COR-L47 (cell line): ENCODE measurements around the gene ADGRG1.
"Not testable (repeated sequence)": the region's sequence is repeated elsewhere in the genome, so short reads cannot be mapped to it uniquely, and the experiment has no call there.

Experiments used
- DNase-seq: peaks from one replicate; lab custom pipeline; 2025; lab: John Stamatoyannopoulos, UW

The ADGRG1 gene

DNA sequence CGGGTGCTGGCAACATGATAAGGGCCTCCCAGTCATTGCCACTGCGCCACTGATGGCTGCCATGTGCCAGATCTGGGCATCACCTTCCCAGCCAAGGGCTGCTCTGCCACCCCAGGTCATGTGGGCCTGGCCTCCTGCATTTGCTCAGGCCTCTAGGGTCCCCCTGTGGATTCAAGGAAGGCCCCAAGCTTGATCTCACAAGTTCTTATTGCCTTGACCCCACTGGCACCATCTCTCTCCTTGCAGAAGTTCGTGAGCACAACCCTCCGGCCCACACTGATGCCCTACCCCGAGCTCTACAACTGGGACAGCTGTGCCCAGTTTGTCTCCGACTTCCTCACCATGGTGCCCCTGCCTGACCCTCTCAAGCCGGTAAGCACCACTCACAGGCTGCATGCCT lies 71.5 kb downstream of the ADGRG1 start:
- no peak for DNase-seq

DNA sequence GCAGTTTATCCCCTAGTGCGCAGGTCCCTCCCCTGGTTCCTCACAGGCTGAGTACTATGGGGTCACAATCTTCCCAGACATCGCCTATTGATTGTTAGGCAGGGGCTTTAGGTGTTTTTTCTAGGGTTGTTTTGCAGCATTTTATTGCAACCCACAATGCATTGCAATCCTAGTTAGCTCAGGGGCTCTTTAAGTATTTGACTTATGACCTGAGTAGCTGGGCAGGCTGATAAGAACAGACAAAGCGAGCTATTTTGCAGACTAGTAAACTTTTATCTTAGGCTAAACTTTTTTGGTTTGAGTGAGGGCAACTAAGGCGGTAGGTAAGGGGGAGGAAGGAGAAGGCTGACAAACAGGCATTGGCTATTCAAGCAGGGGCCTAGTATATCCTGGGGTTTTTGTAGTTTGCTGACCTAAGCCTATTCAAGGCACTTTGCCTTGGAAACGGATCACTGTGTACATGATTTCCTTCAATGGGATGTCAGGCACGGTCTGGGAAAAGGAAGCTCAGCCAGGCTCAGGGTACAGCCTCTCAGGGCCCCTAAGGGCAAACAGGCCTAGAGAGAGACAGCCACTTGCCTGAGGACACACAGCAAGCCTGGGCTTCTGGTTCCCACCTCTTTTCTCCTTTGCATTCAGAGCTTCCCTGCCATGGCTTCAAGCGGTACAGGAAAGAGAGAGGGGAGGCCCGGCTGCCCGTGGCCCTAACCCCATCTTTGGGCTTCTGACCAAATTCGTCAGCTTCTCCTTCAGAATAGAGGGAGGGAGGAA lies 72.5 kb downstream of the ADGRG1 start:
- no peak for DNase-seq

DNA sequence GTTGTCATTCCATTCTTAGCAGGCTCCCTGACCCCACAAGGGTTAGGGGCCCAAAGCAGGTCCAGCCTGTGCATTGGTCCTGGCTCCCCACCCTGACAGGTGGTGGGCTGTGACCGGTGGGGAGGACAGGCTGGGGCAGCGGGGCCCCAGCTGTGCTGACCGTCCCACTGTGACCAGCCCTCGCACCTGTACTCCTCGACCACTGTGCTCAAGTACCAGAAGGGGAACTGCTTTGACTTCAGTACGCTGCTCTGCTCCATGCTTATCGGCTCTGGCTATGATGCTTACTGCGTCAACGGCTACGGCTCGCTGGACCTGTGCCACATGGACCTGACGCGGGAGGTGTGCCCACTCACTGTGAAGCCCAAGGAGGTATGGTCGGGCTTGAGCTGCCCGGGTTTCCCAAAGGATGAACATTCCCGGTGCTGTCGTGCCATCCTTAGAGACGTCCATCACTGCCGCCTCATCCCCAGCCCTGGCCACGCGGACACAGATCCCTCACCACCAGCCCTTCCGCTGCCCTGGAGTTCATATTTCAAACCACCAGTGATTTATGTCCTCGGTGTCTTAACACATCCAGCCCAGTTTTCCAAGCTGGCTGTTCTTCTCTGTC lies 73.4 kb downstream of the ADGRG1 start:
- DNase-seq = no peak

DNA sequence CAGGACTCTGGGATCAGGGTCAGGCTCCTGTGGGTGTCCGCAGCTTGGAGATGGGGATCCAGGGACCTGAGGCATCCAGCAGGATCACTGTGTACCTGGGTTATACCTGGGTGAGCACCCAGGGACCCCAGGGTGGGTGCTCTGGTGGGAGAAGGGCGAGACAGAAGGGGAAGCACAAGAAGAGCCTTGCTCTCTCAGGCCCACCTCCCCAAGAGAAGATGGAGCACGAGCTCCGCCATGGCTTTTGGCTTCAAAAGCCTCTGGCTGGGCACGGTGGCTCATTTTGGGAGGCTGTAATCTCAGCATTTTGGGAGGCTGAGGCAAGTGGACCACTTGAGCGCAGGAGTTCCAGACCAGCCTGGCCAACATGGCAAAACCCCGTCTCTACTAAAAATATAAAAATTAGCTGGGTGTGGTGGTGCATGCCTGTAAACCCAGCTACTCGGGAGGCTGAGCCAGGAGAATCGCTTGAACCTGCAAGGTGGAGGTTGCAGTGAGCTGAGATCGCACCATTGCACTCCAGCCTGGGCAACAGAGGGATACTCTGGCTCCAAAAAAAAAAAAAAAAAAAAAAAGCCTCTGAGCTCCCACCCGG lies 75.1 kb downstream of the ADGRG1 start:
- DNase-seq = no peak

DNA sequence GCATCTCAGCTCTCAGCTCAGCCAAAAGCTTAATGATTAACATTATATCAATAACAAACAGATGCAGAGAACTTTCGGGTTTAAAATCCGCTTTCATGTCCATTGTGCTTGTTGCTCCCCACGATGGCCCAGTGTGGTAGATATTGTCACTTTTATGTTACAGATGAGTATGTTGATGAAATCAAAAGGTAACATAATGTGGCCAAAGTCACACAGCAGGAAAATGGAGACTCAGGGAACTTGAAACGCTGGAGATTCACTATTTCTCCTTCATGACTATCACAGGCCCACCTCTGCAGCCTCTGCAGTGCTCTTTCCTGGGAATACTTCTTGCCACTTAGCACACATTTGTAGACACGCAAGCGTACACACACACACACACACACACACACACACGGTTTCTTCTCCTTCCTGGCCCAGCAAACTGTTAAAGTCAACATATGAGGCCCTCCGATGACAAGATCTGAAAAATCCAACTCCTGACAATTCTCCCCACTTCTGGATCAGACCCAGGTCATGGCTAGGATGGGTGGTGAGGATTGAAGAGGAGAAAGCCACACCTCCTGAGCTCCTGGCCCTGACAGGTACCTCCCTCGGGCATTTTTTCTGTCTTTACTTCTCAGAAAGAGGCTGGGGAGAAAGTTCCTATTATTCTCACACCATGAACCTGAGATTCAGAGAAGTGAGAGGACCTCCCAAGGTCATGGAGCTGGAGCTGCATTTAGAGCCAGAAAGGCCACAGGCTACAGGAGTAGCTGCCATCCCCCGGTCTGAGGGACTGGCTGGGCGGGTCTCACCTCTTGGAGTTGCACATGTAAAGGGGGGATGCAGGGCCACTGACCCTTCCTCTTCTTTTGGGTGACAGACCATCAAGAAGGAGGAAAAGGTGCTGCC lies 75.8 kb downstream of the ADGRG1 start:
- no peak for DNase-seq

DNA sequence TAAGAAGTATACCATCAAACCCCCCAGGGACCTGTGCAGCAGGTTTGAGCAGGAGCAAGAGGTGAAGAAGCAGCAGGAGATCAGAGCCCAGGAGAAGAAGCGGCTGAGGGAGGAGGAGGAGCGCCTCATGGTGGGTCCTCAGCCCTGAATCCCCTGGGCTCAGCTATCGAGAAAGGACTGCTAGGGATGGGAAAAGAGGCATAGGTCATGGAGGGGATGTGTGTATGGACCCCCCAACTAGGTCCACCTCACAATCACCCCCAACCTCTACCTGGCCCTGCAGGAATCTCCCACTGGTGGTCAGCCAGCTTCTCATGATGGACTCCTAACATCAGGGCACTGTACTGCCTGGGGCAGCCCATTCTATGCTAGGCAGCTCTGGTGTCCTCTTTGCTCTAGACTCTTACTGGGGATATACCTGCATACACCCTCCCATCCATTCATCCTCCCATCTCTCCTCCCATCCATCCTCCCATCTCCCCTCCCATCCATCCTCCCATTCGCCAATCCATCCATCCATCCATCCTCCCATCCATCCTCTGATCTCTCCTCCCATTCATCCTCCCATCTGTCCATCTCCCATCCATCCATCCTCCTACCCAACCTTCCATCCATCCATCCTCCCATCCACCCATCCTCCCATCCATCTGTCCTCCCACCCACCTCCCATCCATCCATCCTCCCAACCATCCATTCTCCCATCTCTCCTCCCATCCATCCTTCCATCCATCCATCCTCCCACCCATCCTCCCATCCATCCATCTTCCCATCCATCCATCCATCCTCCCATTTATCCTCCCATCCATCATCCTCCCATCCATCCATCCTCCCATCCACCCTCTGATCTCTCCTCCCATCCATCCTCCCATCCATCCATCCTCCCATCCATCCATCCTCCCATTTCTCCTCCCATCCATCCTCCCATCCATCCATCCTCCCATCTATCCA lies 76.7 kb downstream of the ADGRG1 start:
- no peak for DNase-seq

DNA sequence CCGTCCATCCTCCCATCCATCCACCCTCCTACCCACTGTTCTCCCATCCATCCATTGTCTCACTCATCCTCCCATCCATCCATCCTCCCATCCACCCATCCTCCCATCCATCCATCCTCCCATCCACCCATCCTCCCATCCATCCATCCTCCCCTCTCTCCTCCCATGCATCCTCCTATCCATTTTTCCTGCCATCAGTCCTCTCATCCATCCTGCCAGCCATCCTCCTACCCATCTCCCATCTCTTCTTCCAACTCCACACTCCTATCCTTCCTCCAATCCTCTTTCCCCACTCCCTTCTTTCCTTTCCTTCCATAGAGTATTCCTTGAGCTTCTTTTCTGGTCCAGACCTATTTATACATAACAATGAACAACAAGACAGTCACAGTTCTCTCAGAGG lies 78.3 kb downstream of the ADGRG1 start:
- DNase-seq = no peak

DNA sequence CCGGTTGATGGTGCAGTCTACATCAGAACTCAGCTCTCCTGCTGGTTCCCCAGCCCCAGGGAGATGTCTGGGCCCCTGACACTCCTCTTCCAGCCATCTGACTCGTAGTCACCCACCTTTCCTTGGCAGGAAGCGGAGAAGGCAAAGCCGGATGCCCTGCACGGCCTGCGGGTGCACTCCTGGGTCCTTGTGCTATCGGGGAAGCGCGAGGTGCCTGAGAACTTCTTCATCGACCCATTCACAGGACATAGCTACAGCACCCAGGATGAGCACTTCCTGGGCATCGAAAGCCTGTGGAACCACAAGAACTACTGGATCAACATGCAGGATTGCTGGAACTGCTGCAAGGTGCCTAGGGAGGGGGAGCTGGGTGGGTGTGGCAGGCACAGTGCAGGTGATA lies 78.9 kb downstream of the ADGRG1 start:
- DNase-seq = no peak

DNA sequence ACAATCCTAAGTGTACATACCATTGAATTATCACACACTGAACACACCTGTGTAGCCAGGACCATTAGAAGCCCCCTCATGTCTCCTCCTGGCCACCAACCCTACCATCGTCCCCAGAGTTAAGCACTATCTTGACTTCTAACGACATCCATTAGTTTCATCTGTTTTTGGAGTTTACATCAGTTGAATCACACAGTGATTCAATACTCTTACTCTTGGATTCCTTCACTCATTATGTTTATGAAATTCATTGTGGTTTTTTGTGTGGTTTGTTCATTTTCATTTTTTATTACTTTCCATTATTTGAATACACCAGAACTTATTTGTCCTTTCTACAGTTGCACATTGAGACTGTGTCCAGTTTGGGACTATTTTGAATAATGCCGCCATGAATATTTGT lies 79.7 kb downstream of the ADGRG1 start:
- no peak for DNase-seq

DNA sequence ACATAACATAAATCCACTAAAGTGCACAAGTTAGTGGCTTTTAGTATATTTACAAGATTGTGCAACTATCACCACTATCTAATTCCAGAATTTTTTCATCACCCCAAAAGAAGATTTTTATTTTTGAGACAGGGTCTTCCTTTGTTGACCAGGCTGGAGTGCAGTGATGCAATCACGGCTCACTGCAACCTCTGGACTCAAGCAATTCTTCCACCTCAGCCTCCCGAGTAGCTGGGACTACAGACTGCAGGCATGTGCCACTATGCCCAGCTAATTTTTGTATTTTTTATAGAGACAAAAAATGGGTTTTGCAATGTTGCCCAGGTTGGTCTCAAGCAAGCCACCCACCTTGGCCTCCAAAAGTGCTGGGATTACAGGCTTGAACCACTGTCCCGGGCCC lies 81.2 kb downstream of the ADGRG1 start:
- no peak for DNase-seq

DNA sequence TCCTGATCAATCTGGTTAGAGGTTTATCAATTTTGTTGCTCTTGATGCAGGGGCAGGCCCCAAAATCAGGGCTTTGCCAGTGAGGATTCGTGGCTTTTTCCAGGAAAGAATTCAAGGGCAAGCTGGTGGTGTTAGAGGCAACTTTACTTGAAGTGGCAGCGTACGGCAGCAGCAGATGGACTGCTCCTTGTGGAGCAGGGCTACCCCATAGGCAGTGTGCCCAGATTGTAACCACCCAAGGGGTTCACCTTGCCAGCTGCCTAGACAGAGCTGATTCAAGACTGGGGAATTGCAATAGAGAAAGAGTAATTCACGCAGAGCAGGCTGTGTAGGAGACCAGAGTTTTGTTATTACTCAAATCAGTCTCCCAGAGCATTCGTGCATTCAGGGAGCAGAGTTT lies 82.9 kb downstream of the ADGRG1 start:
- DNase-seq = no peak

DNA sequence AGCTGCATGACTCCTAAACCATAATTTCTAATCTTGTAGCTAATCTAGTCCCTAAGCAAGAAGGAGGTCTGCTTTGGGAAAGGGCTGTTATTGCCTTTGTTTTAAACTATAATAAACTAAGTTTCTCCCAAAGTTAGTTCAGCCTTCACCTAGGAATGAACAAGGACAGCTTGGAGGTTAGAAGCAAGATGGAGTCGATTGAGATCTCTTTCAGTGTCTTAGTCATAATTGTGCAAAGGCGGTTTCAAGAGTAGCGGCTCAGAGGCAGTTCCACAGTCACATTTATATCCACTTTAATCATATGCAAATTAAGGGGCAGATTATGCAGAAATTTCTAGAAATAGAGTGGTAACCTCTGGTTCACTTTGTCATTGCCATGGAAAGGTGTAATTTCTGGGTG lies 83.6 kb downstream of the ADGRG1 start:
- no peak for DNase-seq

DNA sequence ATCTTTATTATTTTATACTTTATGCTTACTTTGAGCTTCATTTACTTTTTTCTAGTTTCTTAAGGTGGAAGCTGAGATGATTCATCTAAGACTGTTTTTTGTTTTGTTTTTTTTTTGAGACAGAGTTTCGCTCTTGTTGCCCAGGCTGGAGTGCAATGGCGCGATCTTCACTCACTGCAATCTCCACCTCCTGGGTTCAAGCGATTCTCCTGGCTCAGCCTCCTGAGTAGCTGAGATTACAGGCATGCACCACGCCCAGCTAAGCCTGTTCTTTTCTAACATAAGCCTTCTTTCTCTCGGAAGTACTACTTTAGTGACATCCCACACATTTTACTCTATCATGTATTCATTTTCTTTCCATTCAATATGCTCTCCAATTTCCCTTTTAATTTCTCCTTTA lies 84.1 kb downstream of the ADGRG1 start:
- DNase-seq = not testable (repeated sequence)

DNA sequence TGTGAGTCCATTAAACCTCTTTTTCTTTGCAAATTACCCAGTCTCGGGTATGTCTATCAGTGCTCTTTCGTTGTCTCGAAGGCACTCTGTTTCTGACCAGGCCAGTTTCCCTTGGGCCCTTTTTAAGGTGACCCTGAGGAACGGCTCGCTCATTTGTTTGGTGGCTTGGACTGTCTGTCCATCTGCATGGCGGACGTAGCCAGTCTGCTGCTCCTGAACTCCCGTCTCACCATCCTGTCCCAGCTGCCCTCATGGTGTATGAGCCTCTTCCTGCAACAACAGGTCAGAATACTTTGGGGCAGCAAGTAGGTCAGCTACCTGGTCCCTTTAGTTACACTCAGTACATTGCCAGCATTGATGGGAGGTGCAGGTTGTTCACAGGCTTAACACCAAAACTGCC lies 85.2 kb downstream of the ADGRG1 start:
- no peak for DNase-seq

DNA sequence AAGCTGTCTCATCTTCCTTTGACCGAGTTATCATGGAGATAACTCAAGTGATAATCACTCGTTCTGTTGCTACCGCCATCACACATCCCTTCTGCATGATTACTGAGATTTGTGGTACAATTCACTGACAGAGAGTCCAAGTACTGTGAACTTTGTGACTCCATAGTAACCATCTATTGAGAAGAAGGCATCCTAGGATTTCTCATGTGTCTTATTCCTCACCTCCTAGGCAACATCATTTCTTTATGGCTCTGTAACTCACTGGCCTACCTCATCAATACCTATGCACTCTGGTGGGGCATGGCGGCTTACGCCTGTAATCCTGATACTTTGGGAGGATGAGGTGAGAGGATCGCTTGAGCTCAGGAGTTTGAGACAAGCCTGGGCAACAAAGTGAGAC lies 85.6 kb downstream of the ADGRG1 start:
- DNase-seq = no peak
